B cell (primary cell): ENCODE measurements around the gene CAMK1D.

Source experiments
- EZH2 ChIP-seq: IDR thresholded peaks from 2 replicates; pipeline ENCODE4 v1.6.1; 2012; ENCODE audit warnings: borderline replicate concordance, low read depth, mild to moderate bottlenecking, moderate library complexity, low read length; ENCODE audit not compliant: insufficient read depth, poor library complexity, severe bottlenecking
- TF ChIP-seq, protein P1 (sequence below): fragments of 200-600 bp; IDR thresholded peaks from one replicate; pipeline ENCODE4 v1.8.0; 2022; ENCODE audit warnings: antibody characterized with exemption, mild to moderate bottlenecking

GRCh38 chr10:12633776-12634620 lies 284.7 kb downstream of the CAMK1D start:
- TF ChIP-seq, protein P1, sequence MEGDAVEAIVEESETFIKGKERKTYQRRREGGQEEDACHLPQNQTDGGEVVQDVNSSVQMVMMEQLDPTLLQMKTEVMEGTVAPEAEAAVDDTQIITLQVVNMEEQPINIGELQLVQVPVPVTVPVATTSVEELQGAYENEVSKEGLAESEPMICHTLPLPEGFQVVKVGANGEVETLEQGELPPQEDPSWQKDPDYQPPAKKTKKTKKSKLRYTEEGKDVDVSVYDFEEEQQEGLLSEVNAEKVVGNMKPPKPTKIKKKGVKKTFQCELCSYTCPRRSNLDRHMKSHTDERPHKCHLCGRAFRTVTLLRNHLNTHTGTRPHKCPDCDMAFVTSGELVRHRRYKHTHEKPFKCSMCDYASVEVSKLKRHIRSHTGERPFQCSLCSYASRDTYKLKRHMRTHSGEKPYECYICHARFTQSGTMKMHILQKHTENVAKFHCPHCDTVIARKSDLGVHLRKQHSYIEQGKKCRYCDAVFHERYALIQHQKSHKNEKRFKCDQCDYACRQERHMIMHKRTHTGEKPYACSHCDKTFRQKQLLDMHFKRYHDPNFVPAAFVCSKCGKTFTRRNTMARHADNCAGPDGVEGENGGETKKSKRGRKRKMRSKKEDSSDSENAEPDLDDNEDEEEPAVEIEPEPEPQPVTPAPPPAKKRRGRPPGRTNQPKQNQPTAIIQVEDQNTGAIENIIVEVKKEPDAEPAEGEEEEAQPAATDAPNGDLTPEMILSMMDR = no peak
- no peak for TF ChIP-seq EZH2
